ENCODE results near the gene IKZF2.

The IKZF2 gene

DNA sequence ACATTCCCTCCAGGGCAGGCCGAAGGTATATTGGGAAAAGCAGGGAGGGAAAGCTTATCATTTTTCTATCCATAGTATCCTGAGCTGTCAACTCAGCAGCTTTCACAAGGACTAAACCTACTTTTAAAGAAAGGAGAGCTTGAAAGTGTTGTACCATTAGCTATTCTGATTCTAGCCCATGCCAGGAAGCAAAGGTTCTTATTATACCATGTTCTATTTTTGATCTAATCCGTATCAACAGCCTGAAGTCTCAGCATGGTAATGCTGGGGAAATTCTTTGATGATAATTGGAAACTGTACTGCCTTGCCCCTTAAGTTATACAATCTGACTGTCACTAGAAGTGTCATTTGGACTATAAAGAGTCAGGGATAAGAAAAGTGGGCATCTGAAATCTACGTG, 193.3 kb downstream of the IKZF2 start:
- no peak for DNase-seq (ENCODE audit: low read depth)

DNA sequence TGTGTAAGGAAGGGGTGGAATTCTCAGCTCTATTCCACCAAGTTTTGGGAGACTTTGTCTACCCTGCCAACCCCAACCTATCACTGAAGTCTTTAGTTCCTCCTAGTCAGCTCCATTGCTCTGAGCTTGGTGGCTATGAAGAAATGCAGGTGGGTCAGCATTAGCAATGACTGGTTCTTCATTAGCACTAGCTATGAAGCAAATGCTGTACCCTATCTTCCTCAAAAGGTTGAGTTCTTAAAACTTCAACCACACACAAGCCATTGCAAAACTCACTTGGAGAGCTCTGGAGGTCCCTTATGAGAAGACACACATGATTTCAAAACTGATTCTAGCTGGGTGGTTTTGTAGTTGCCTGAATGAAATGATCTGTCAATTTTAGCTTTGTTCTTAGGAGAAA, 193.8 kb downstream of the IKZF2 start:
- no peak for DNase-seq (ENCODE audit: low read depth)

DNA sequence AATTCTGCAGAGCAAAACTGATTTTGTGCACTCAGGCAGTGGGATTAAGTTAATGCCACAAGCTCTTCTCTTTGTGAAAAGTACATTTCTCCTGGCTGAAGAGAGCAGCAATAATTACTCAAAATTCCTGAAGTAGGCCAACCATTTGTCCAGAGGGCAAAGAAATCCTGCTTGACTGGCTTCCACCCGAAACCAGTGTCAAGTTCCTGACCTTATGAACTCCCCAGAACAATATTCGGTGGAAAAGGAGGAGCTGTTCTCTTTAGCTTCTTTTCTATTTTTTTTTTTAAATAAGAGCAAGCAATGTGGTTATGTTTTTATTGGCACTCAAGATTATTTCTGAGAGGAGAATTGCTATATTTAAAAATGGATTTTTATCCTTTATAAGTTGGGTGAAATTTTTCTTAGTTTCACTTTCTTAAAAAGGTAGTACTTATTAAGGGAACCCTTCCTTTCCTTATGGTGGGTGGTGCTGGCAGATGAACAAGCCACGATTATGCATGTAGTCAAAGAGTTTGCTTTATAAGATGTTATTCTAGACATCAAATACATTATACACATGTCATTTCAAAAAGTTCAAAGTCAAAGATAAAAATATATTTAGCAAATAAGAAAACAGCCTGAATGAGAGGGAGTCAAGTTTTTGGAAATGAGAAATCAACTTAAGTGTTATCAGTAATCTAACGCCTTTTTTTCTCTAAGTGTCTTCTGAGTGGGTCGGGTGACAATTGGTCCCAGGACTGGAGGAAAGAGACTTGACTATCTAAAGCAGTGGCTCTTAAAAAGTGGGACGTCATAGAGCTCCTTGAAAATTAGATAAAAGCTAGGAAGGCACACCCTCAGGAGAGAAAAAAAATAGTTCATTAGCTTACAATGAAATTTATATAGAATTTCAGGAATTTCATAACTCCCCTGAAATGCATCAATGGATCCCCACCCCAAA, 194.5 kb downstream of the IKZF2 start:
- no peak for DNase-seq (ENCODE audit: low read depth)

DNA sequence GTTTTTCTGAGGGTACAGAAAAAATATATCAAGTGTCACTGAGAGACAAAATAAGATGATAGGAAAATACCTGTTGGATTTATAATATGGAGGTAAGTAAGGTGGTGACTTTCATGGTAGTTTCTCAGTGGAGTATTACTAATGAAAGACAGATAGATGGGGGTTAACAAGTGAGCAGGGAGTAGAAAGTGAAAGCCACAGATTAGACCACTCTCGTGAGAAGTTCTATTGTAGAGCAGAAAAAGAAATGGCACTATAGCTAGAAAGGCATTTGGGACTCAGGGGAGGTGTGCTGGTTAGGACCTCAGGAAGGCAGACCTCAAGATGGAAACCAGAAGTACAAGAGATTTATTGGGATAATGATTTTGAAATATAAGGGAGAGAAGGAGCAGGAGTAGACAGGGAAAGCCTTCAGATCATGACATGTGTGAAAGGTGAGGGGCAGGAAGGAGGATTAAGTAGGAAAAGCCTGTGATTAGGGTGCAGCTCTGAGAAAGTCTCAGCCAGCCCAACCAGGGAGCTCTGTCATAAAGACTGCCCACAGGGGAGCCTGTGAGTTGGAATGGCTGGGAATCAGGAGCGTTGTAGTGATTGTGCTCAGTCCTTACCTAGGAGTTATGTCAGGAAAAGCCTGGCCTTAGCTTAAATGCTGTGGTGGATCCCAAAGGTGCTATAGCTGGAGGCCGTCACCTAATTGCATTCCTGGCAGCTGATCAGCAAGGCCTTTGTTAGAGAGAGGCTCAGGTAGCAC, 198.1 kb downstream of the IKZF2 start:
- no peak for DNase-seq (ENCODE audit: low read depth)

DNA sequence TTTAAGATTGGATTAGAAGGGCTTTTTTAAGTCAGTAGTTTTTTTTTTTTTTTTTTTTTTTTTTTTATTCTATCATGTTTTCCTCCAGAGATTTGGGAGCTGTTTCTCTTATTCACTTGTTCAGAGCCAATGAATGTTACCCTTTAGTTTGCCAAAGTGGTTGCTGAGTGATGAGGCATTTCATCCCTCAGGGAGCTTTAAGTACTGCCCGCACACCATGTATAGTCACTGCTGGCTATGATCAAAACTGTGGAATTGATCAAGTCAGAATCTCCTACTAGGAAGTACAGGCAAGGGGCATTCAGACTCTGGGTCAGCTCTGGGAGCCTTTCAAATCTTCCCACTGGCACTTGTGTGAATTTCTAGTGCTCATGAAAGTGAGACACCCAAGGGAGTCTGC, 201.6 kb downstream of the IKZF2 start:
- DNase-seq (ENCODE audit: low read depth): no peak
